Keratinocyte (primary cell): ENCODE data around the gene ATP6V0E2. TPM values are rescaled to one million over a fixed set of nuclear protein-coding genes. Genes with fewer than 3 reads are reported as not detected.

Experiments used
- DNase-seq: peaks from one replicate; pipeline ENCODE4 v3.0.0-alpha.2; 2011; ENCODE audit warnings: low read depth, missing footprints, low spot score
- FAIRE-seq: peaks from 2 replicates; lab custom pipeline; 2011; peaks lifted over from hg19 to GRCh38; lab: Jason Lieb, UNC
- H2AFZ ChIP-seq: 2 replicates; pipeline ENCODE4 v1.6.0; 2012; ENCODE audit warnings: low read length, control low read depth, inconsistent platforms; ENCODE audit not compliant: control insufficient read depth
- H3K27ac ChIP-seq: 2 replicates; pipeline ENCODE4 v1.5.1; 2011; ENCODE audit warnings: low read length; ENCODE audit not compliant: control insufficient read depth, insufficient read depth
- H3K27me3 ChIP-seq: 3 replicates; pipeline ENCODE4 v1.6.0; 2011; ENCODE audit warnings: low read length; ENCODE audit not compliant: control insufficient read depth, insufficient read depth; ENCODE audit errors: extremely low read depth
- H3K36me3 ChIP-seq, 2 experiments: 2 replicates in 1 of 2; 3 replicates in 1 of 2; pipeline ENCODE4 v1.5.1; 2011; ENCODE audit warnings: low read length in 2 of 2, mild to moderate bottlenecking in 1 of 2; ENCODE audit not compliant: control insufficient read depth in 2 of 2, insufficient read depth in 2 of 2; ENCODE audit errors: extremely low read depth in 1 of 2
- H3K4me1 ChIP-seq: 3 replicates; pipeline ENCODE4 v1.5.1; 2011; ENCODE audit warnings: low read length; ENCODE audit not compliant: control insufficient read depth, insufficient read depth; ENCODE audit errors: extremely low read depth
- H3K4me2 ChIP-seq: 3 replicates; pipeline ENCODE4 v1.6.0; 2011; ENCODE audit warnings: low read depth, low read length; ENCODE audit not compliant: control insufficient read depth, insufficient read depth; ENCODE audit errors: extremely low read depth
- H3K4me3 ChIP-seq, 3 experiments: fragments of 200-600 bp in 1 of 3; sonication (generic) in 1 of 3; 2 replicates in 2 of 3; 3 replicates in 1 of 3; pipeline ENCODE4 v1.5.1; 2011 to 2016; ENCODE audit warnings: low read length in 3 of 3, mild to moderate bottlenecking in 3 of 3, control low read depth in 2 of 3, inconsistent platforms in 1 of 3, low read depth in 1 of 3, mixed read lengths in 1 of 3, mixed run types in 1 of 3, moderate library complexity in 1 of 3; ENCODE audit not compliant: control insufficient read depth in 2 of 3, insufficient read depth in 2 of 3; ENCODE audit errors: extremely low read depth in 1 of 3
- H3K79me2 ChIP-seq: 2 replicates; pipeline ENCODE4 v1.6.0; 2012; ENCODE audit warnings: low read length; ENCODE audit not compliant: control insufficient read depth, insufficient read depth
- H3K9ac ChIP-seq: 3 replicates; pipeline ENCODE4 v1.6.0; 2011; ENCODE audit warnings: low read length; ENCODE audit not compliant: control insufficient read depth, insufficient read depth; ENCODE audit errors: extremely low read depth
- H3K9me1 ChIP-seq: 3 replicates; pipeline ENCODE4 v1.6.0; 2011; ENCODE audit warnings: low read length; ENCODE audit not compliant: control insufficient read depth, insufficient read depth; ENCODE audit errors: extremely low read depth
- H3K9me3 ChIP-seq: 2 replicates; pipeline ENCODE4 v1.5.1; 2012; ENCODE audit warnings: low read depth, low read length; ENCODE audit not compliant: control insufficient read depth
- H4K20me1 ChIP-seq: 3 replicates; pipeline ENCODE4 v1.6.0; 2011; ENCODE audit warnings: low read length; ENCODE audit not compliant: control insufficient read depth, insufficient read depth; ENCODE audit errors: extremely low read depth
- CTCF ChIP-seq, 3 experiments: IDR thresholded peaks in 1 of 3; conservative IDR thresholded peaks in 1 of 3; optimal IDR thresholded peaks in 1 of 3; 2 replicates in 2 of 3; 3 replicates in 1 of 3; pipeline versions ENCODE3 to v1.5.1; 2011; ENCODE audit warnings: low read length in 3 of 3, mild to moderate bottlenecking in 3 of 3, moderate library complexity in 2 of 3, control low read depth in 1 of 3, inconsistent platforms in 1 of 3; ENCODE audit not compliant: insufficient read depth in 2 of 3; ENCODE audit errors: extremely low read depth in 1 of 3
- EZH2 ChIP-seq: IDR thresholded peaks from one replicate; pipeline ENCODE4 v1.6.1; 2012; ENCODE audit warnings: inconsistent platforms, mild to moderate bottlenecking, low read length, moderate library complexity
- dilution Hi-C: fragments of 300-500 bp; cut with MboI; formaldehyde crosslinking; loops from one replicate; pipeline ENCODE4 v1.7.0; 2020; ENCODE audit warnings: low sequenced_read_pairs; ENCODE audit not compliant: extremely low pct_ligation_motif_present
- polyA plus RNA-seq, 5 experiments: library from polyadenylated mRNA; depleted of rRNA in 3 of 5; stranded (reverse) in 3 of 5; stranded (forward) in 1 of 5; unstranded in 1 of 5; fragments of >200 nt; gene quantifications; 1 replicate in 1 of 5; 2 replicates in 3 of 5; 3 replicates in 1 of 5; pipeline versions ENCODE4 v1.2.1 to v1.2.3, GENCODE V29; 2011 to 2012; ENCODE audit warnings: missing spikeins in 2 of 5, low read depth in 1 of 5, low replicate concordance in 1 of 5

Gene ATP6V0E2
- polyA plus RNA-seq, 1 donor (not counting 4 experiments of a cell fraction or from before 2014, with no cell fraction given) = 5.0 TPM

- Histone ChIP-seq H3K9me3 (no peaks in the 10 kb centered on the region), H4K20me1 (no peaks in the 10 kb centered on the region), H3K9ac (peak overlapping the region; percentile 77), H3K4me3 (peak overlapping the region; percentile 83 to 90 (median 89)), H2AFZ (peak overlapping the region; percentile 94), H3K36me3 (no peaks in the 10 kb centered on the region), H3K9me1 (no peaks in the 10 kb centered on the region), H3K27me3 (peaks cover 4% of the 10 kb centered on the region), H3K4me1 (peaks cover 8% of the 10 kb centered on the region), H3K27ac (peak overlapping the region; percentile 46), H3K79me2 (peaks cover 10% of the 10 kb centered on the region), H3K4me2 (peak overlapping the region; percentile 95)
- dilution Hi-C loops = no loop called here
- TF ChIP-seq EZH2 = no peak
- no peak for TF ChIP-seq CTCF (optimal IDR thresholded peaks at IDR 0.05 in 1 of 3, IDR thresholded peaks at IDR 0.05 in 1 of 3, conservative IDR thresholded peaks at IDR 0.05 in 1 of 3; ENCODE audit: extremely low read depth in 1 of 3, insufficient read depth in 2 of 3, low read length in 3 of 3)
- DNase-seq = no peak
- peak; percentile 59 for FAIRE-seq
These were observed 34.8 kb upstream of the ATP6V0E2 start for GRCh38 chr7:149838992-149839408.

GRCh38 chr7:149839933-149840332 lies 33.8 kb upstream of the ATP6V0E2 start:
- Histone ChIP-seq H3K4me2 (no peak overlapping the region), H3K9me3 (no peaks in the 10 kb centered on the region)
- dilution Hi-C loops = no loop called here

More at GRCh38 chr7:149839933-149840332, 33.8 kb upstream of the ATP6V0E2 start:
- no peak overlapping the region for H3K27ac ChIP-seq
- no peaks in the 10 kb centered on the region for H4K20me1 ChIP-seq
- no peaks in the 10 kb centered on the region for H3K27me3 ChIP-seq
- no peaks in the 10 kb centered on the region for H3K36me3 ChIP-seq
- H2AFZ ChIP-seq = no peak overlapping the region
- no peak for FAIRE-seq
- peaks cover 10% of the 10 kb centered on the region for H3K79me2 ChIP-seq
- H3K4me3 ChIP-seq = no peak overlapping the region
- TF ChIP-seq CTCF (optimal IDR thresholded peaks at IDR 0.05 in 1 of 3, IDR thresholded peaks at IDR 0.05 in 1 of 3, conservative IDR thresholded peaks at IDR 0.05 in 1 of 3; ENCODE audit: extremely low read depth in 1 of 3, insufficient read depth in 2 of 3, low read length in 3 of 3) (no peak), EZH2 (no peak)
- no peak for DNase-seq
- H3K9ac ChIP-seq = no peak overlapping the region
- no peaks in the 10 kb centered on the region for H3K9me1 ChIP-seq
- peaks cover 8% of the 10 kb centered on the region for H3K4me1 ChIP-seq
